DMS114 treated with DMSO at 0.1 percent for 48 hours (cell line): ENCODE data around the gene LHX6.
A peak's percentile ranks its signal among the peaks of the same experiment; 100 is the strongest.

Source experiments
- DNase-seq: peaks from one replicate; lab custom pipeline; 2025; ENCODE audit not compliant: unreplicated experiment; lab: John Stamatoyannopoulos, UW

Gene LHX6

DNA sequence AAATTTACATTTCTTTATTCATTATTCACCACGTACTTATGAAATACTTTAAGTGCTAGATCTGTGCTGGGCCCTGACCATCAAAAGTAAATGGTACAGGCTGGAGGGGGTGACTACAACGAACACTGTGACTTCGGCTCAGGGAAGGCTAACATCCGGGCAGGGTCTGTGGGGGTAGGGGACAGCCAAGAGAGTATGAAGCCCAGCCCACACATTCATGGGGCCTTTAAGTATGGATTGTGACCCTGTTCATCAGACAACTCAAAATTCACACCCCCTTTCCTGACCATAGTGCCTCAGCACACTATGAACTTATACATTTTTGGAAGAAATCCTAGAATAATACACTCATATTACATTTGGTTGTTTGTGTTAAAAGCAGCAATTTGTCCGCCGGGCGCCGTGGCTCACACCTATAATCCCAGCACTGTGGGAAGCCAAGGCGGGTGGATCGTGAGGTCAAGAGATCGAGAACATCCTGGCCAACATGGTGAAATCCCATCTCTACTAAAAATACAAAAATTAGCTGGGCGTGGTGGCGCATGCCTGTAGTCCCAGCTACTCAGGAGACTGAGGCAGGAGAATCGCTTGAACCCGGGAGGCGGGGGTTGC, 35.7 kb downstream of the LHX6 start:
- DNase-seq = no peak

DNA sequence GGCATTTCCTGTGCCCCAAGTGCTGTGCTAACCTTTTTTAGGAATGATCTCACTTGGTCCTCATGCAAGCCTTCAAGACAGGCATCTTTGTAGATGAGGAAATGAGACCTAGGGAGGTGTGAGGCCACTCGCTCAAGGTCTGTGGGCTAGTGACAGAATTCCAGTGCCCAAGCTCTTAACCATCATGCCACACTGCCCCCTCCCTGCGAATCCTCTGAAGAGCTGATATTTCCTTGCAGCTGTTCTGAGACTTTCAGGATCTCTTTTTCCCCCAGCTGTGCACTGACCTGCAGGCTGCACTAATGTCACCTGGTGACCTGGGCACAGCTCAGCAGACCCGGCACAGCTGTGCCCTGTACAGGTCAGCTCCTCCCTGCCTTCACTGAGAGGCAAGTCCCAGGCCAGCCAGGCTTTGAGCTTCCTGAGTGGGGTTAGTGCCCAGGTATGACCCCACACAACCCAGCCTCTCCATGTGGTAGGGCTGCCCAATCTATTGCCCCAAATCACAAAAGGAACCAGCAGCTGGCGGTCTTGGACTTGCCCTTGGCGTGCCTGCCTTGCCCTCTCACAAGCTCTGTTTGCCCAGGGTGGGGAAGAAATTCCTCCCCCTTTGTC, 36.4 kb downstream of the LHX6 start:
- no peak for DNase-seq

DNA sequence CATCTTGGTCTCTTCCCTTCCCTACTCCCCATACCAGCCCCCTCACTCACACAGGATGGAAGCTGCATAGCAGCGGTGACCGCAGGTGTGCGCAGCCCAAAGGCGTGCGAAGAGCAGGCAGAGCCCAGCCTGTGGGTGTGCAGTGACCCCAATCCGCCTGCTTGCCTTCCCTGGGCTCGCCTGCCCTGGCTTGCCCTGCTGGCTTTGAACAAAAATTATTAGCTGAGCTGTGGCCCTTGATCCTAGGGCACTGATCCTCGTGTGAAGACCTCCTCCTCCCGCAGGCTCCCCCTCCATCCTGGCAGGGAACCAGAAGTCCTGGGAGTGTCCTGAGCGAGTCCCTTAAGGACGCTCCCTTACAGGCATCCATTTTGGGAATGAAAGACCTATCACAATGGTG, 37.2 kb downstream of the LHX6 start:
- no peak for DNase-seq

DNA sequence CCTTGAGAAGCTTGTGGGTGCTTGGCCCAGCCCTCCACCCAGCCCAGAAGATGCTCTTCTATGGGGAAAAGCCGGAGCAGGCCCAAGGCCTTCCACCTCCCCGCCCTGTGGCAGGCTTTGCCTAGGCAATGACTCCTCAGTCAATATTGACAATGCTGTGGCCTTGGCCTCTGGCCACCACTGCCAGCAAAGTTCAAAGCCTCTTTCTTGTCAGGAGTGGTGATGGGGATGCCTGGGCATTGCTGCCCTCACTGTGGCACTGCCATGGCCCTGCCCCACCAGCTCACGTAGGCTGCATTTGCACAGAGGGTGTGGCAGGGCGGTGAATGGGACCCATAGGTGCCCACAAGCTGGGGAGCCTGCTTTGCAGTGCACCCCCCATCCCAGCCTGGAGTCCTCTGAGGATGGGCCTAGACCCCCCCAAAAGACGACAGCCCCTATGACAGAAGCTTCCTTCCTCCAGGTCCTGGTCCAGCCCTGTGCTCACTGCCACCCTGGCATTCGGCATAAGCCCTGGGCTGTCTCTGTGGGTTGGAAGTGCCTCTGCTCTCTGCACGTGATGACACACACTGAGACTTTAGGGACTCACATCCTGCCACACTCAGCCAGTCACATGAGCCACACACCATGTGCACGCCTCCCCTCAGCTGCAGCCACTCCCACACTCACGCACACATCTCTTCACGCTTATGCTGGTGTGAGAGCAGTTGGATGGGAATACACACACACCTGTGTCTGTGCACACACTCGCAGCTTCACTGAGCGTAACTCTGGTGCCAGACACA, 38.0 kb downstream of the LHX6 start:
- no peak for DNase-seq

DNA sequence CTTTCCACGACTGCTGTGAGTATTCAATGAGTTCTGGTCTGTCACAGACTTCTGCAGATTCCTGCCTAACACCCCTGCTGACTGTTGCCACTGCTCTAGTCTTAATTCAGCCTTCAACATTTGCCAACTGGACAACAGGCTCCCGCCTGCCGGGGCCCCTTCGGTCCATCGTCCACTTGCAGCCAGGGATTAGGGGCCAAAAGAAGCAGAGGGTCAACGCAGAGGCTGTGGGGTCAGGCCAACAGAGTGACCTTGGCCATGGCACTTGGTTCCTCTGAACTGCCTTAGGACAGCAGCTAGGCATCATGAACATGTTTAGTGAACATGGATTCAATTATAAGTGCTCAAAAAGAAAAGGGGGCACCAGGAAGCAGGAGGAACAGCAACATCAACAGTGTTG, 40.4 kb downstream of the LHX6 start:
- DNase-seq = no peak

DNA sequence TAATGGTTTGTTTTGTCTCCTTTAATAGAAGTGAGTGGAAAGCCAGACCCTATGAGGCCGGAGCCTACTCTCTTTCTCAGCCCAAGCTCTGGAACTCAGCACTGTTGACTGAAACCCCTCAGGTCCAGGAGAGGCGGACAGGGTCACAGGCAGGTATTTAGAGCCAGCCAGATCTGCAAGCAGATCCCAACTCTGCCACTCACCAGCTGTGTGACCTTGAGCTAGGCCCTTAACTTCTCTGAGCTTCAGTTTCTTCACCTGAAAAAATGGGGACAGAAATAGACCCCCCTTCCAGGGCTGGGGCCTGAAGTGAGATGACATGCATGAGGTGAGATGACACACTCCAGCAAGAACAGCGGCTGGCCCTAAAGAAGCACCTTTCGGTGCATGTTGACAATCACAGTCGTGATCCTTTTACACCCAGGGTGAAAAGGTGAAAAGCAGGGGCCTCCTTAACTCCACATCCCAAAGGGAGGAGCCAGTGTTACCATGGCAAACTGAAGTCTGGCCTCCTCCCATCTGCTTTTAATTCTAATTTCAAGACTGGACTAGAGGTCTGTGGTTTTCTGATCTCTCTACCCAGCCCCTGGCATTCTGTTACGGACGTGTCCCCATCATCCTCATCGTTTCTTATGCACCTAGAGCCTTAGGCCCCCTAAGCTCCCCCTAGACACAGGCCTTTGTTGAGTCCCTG, 41.8 kb downstream of the LHX6 start:
- no peak for DNase-seq

DNA sequence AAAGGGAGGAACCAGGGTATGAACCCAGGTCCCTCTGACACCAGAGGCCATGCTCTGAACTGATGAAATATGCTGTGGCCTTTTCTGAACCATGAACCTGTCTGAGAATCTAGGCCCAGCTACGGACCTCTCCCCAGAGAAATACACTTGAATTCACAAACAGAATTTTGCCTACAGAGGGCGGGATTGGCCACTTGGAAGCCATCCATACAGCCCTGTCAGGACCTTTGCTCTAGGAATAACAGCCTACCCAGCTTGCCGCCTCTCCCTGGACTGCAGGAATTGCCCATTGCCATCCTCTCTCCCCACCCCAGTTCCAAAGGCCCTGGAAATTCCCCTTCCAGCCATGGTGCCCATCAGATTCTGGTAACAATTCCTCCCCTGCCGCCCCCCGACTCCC, 42.5 kb downstream of the LHX6 start:
- DNase-seq = no peak

DNA sequence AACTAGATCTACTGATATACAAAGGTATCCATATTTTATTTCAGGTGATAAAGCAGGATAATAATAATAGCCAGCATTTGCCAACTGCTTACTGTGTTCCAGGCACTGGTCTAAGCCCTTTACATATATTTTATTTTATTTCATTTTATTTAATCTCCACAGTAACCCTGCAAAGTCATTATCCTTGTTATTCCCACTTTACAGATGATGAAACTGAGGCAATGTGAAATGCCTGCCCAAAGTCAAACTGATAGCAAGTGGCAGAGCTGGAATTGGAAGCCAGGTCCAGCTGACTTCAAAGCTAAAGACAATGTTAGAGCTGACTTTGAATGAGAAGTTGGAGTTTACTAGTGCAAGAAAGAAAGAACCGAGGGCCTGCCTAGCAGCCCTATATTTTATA, 44.2 kb downstream of the LHX6 start:
- no peak for DNase-seq

DNA sequence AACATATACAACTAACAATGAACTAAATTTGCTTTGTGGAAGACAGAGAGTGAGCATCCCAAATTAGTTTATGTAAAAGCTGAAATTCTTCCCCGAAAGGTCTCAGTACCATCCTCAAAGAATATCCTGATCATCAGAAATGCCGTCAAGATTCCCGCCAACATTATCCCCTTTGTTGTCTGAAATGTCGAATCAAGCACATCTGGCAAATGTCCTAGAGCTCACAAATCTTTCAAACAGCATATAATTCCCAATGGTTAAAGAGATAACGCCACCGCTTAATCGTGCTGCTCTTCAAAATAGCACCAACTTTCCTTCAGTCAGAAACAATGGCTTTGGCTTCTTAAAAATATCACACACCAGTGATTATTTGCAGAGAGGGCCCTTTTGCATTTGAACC, 45.3 kb downstream of the LHX6 start:
- no peak for DNase-seq

DNA sequence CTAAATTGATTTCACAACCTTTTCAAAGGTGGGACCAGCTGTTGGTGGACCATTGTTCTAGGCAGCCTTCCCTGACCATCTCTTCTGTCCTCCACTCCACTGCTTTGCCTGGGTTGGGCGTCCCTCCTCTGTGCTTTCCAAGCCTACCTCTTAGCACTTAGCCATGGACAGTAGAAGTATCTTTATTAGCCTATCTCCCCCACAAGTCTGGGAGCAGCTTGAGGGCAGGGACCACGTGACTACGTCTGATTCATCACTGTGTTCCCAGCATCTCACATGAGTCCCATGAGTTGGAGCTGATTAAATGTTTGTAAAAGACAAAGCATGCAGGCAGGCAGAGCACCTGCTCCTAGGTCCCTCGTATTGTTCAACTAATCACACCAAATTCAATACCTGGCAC, 48.1 kb downstream of the LHX6 start:
- DNase-seq = no peak

DNA sequence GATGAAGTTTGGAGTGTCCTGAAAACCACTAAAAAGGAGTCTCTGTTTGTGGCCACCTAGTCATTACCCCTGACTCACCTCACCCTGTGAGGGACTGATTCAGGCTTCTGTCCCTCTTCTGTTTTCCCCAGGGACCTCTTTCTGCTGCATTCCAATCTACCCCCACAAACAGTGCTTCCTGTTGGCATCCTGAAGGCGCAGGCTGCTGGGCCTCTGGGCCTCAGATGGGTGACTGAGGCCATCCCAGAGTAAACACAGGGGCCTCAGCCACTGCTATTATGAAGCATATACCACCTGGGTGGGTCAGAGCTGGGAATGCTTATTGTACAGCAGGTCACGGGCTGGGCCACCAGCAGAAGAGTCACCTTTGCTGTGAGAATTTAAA, 49.1 kb downstream of the LHX6 start:
- no peak for DNase-seq

DNA sequence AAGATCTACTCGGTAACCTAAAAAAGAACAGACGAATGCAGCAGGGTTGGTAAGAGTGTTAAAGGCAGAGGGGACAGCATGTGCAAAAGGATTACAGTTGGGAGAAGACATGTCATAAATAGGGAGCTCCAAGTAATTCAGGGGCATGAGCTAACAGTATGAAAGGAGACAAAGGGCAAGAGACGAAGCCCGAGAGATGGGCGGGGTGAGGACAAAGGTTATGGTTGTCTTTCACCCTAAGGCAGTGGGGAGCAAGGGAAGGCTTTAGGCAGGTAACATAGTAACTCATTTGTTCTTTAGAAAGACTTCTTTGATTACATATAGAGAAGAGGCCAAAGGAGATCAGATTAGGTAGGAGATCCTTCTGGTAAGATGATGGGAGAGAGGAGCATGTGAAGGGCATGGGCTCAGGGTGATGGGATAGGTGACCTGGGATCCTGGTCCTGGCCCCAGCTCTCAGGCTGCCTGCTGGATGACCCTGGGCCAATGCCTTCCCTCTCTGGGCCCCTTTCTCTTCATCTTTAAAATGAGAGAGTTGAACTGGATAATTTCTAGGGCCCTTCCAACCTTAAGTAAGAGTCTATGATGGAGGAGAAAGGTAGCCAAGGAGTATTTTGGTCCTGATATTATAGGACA, 49.6 kb downstream of the LHX6 start:
- no peak for DNase-seq

DNA sequence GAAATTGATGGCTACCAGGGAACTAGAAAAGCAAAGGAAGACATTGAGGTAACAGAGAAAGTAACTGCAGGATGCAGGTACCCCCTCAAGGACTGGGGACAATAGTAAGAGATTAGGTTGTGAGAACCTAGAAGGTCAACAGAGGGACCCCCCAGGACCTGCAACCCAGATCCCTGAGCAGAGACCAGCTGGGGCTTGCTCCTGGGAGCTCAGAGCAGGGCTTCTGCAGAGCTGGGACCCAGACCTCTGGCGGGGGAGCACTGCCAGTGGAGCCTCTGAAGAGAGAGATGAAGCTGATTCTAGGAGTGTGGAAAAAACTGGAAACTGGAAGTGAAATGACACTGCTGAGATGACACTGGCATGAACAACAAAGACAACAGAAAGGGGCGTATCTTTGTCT, 51.8 kb downstream of the LHX6 start:
- no peak for DNase-seq

DNA sequence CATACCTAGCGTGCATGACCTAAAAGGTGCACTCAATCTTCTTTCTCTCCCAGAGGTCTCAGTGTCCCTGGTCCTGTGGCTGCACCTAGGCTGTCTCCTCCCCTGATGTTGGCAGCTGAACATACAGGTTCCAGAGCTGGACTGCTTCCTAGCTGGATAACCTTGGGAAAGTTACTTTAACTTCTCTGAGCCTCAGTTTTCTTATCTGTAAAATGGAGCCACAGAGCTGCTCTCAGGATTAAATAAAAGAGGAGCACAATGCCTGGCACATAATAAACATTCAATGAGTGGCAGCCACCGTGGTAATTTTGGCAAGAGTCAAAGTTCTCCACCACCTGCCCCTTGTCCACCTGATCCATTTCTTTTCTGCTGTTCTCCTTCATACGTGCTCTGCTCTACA, 55.1 kb downstream of the LHX6 start:
- no peak for DNase-seq

DNA sequence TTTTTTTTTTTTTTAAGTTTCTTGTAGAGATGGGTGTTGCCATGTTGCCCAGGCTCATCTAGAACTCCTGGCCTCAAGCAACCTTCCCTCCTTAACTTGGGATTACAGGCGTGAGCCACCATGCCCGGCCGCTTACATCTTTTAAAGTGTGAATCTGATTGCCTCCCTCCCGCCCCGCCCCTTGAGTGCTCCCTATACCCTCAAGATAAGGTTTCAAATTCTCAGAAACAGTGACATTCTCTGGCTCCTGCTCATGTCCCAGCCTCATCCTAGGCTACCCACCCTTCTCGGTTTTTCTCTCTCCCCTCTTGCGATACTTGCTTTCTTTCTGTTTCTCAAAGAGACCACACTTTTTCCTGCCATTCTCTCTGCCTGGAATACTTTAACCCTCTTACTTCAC, 56.6 kb downstream of the LHX6 start:
- DNase-seq = no peak

DNA sequence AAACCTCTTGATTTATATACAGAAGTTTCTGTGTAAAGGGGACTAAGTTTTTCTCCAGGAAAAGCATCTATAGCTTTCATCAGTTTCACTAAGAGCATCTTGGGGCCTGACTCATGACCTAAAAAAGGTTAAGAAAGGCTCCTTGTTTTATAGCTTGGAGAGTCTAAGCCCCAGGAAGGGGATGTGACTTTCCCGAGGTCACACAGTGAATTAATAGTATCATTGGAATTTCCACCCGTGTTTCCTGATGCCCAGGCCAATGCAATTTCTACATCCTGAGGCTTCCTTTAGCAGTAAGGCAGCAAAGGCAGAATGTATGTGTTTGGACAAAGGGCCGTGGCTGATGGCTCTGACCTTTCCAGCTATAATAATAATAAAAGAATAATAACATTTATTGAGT, 60.4 kb downstream of the LHX6 start:
- no peak for DNase-seq

DNA sequence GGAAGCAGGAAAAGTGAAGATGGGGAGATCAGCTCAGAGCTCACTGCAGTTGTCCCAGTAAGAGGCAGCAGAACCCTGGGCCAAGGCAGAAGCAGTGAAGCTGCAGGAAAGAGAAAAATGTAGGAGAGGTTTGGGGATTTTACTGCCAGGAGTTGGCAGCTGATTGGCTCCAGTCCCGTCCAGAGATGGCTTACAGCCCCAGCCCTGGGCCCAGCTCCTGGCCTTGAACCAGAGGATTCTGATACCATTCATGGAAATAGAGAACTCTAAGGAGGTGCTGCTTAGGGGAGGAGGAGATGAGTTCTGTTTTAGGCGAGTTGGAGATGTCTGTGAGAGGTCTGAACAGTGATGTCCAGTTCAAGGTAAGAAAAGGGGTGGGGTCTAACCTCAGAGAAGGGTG, 64.5 kb downstream of the LHX6 start:
- DNase-seq = no peak

DNA sequence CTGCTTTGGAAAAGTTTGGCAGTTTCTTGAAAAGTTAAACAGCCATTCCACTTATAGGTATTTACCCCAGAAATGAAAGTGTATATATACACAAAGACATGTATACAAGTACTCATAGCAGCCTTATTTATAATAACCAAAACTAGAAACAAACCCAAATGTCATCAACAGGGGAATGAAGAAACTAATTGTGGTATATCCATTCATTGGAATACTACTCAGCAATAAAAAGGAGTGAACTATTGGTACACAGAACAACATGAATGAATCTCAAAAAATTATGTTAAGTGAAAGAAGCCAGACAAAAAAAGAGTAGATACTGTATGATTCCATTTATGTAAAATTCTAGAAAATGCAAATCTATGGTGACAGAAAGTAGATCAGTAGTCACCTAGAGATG, 66.3 kb downstream of the LHX6 start:
- no peak for DNase-seq

DNA sequence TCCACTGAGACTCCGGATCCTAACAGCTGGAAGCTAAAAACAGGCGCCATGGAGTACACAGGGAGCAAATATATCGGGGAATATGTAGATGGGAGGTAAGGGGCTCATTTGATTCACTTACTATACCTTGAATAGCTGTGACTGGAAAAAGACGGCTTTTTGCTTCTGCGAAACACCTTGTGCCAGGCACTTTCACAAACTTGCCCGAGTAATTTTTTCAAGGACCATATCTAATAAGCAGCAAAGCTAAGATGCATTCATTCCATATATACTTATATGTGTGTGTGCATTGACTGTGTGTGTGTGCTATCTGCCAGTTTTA, 68.9 kb downstream of the LHX6 start:
- no peak for DNase-seq

DNA sequence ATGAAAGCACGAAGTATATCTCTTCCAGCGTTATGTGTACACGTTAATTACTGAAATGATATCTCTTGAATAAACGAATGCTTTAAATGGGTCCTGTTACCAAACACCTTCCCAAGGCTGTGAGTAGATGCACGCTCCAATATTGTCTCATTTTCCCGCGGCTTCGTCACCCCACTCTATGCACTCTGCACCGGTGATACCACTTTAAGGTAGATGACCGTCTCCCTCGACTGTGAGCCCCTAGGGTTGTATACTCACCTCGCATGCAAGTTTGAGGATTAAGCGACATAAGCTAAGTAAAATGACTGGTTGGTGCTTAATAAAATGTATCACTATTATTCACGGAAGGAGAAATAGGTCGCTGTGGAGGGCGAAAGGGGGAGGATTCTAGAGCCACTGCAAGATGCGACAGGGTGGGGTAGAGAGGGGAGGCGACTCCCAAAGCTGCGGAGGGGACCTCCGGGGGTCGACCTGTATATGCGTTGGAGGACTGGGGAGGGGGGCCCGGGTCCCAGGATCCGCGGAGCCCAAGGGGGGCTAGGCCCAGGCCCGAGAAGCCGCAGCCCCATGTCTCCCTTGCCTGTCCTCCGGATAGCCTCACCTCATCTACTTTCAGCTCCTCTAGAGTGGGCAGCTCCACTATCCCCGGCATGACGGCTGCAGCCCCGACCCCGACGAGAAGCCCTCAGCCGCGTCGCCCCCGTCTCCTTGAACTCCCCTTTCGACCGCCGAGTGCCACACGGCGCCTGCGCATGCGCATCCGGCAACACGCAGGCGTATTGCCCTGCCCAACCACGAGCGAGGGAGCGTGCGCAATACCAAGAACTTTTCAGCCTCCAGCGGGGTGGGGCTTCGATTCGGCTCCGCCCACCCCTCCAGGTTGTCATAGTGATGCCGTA, 69.5 kb downstream of the LHX6 start, which contains the start of the genes MORN5 and NDUFA8:
MORN5 (plus strand) TSS at position 883 of the 899 bp plus-strand sequence. CDS start 65 bp downstream, outside the sequence.
NDUFA8 (minus strand) TSS at position 754 of the 899 bp plus-strand sequence; CDS start at position 652, 102 bp downstream.
- peak; percentile 90 for DNase-seq
